Cardiac muscle cell (in vitro differentiated cells and primary cell): ENCODE measurements around the gene CMC2. TPM values are rescaled to one million over a fixed set of nuclear protein-coding genes. Genes with fewer than 3 reads are reported as not detected.

ENCODE experiments used
- DNase-seq, 2 donors: peaks; one replicate each; pipeline versions ENCODE4 v3.0.0 to v3.0.0-alpha.2; 2010 to 2017; ENCODE audit warnings: low read depth in 1 of 2, low spot score in 1 of 2
- H3K27ac ChIP-seq: fragments of 200-600 bp; sonication (generic); 2 replicates; pipeline ENCODE4 v1.5.1; 2016
- H3K27me3 ChIP-seq: fragments of 200-600 bp; sonication (generic); 2 replicates; pipeline ENCODE4 v1.6.0; 2016; ENCODE audit warnings: control low read depth
- H3K36me3 ChIP-seq: fragments of 200-600 bp; sonication (generic); 2 replicates; pipeline ENCODE4 v1.5.1; 2016; ENCODE audit warnings: control low read depth
- H3K4me1 ChIP-seq: fragments of 200-600 bp; sonication (generic); 2 replicates; pipeline ENCODE4 v1.8.1; 2017; ENCODE audit warnings: low read depth, mild to moderate bottlenecking, mixed run types
- H3K4me3 ChIP-seq: fragments of 200-600 bp; sonication (generic); 2 replicates; pipeline ENCODE4 v1.5.1; 2016; ENCODE audit warnings: mild to moderate bottlenecking
- H3K9me3 ChIP-seq: fragments of 200-600 bp; sonication (generic); 2 replicates; pipeline ENCODE4 v1.5.1; 2017; ENCODE audit warnings: low read depth, mild to moderate bottlenecking, control low read depth
- CTCF ChIP-seq: IDR thresholded peaks from 2 replicates; pipeline ENCODE4 v1.5.1; 2012; ENCODE audit warnings: low read depth, mild to moderate bottlenecking, low read length
- polyA plus RNA-seq: library from polyadenylated mRNA; unstranded; fragments of >200 nt; fragmentation: Nextera tagmentation; extraction: Ambion mirVana; gene quantifications from 2 replicates; pipeline ENCODE4 v1.2.1, GENCODE V29; 2016
- total RNA-seq: library from RNA; depleted of rRNA; stranded (reverse); fragments of >200 nt; gene quantifications from 2 replicates; pipeline ENCODE4 v1.2.3, GENCODE V29; 2016

Gene CMC2
- total and polyA plus RNA-seq, 2 experiments from 2014 or later, result 61.1 to 138 TPM

GRCh38 chr16:81000873-81001272 lies 5.8 kb downstream of the CMC2 start:
- H3K9me3 ChIP-seq, result no peaks in the 10 kb centered on the region
- no peak for DNase-seq
- no peak for TF ChIP-seq CTCF

GRCh38 chr16:80997964-80998620 lies 8.6 kb downstream of the CMC2 start:
- no peak for TF ChIP-seq CTCF
- Histone ChIP-seq H3K27me3 (no peaks in the 10 kb centered on the region), H3K36me3 (no peaks in the 10 kb centered on the region), H3K4me1 (peaks cover 5% of the 10 kb centered on the region), H3K9me3 (no peaks in the 10 kb centered on the region), H3K4me3 (no peak overlapping the region), H3K27ac (no peak overlapping the region)
- no peak for DNase-seq

More at GRCh38 chr16:81000873-81001272, 5.8 kb downstream of the CMC2 start:
- no peaks in the 10 kb centered on the region for H3K27me3 ChIP-seq
- H3K4me3 ChIP-seq, result no peak overlapping the region
- H3K4me1 ChIP-seq, result peaks cover 11% of the 10 kb centered on the region
- no peaks in the 10 kb centered on the region for H3K36me3 ChIP-seq
- no peak overlapping the region for H3K27ac ChIP-seq

- no peak for TF ChIP-seq CTCF
- Histone ChIP-seq H3K27me3 (no peaks in the 10 kb centered on the region), H3K27ac (no peak overlapping the region), H3K9me3 (no peaks in the 10 kb centered on the region), H3K4me3 (no peak overlapping the region), H3K4me1 (peaks cover 9% of the 10 kb centered on the region), H3K36me3 (no peaks in the 10 kb centered on the region)
- peak in 1 of 2 donors; percentile 45 for DNase-seq
These were observed 9.4 kb downstream of the CMC2 start for GRCh38 chr16:80997139-80997798.

GRCh38 chr16:80996688-80997138 lies 10.0 kb downstream of the CMC2 start:
- Histone ChIP-seq H3K27me3 (no peaks in the 10 kb centered on the region), H3K4me3 (no peak overlapping the region), H3K4me1 (peaks cover 9% of the 10 kb centered on the region), H3K27ac (no peak overlapping the region), H3K9me3 (no peaks in the 10 kb centered on the region), H3K36me3 (no peaks in the 10 kb centered on the region)
- no peak for DNase-seq
- no peak for TF ChIP-seq CTCF

GRCh38 chr16:80994451-80994850 lies 12.2 kb downstream of the CMC2 start:
- no peak for TF ChIP-seq CTCF
- H3K27ac ChIP-seq, result no peak overlapping the region
- H3K27me3 ChIP-seq, result no peaks in the 10 kb centered on the region
- peak in 1 of 2 donors; percentile 27 for DNase-seq
- H3K36me3 ChIP-seq, result no peaks in the 10 kb centered on the region
- H3K4me1 ChIP-seq, result peaks cover 9% of the 10 kb centered on the region
- no peaks in the 10 kb centered on the region for H3K9me3 ChIP-seq
- no peak overlapping the region for H3K4me3 ChIP-seq
